NOMO-1 treated with DMSO at 0.1 percent for 48 hours (cell line): ENCODE data around the gene XRN2.

ENCODE experiments used
- DNase-seq: peaks from one replicate; lab custom pipeline; 2025; ENCODE audit not compliant: unreplicated experiment; lab: John Stamatoyannopoulos, UW

Gene XRN2

GRCh38 chr20:21303061-21303871 lies at the start of gene XRN2:
Gene XRN2 (plus strand): TSS chr20:21303331. CDS start chr20:21303399, 68 bp downstream.
- DNase-seq, result peak; percentile 86

DNA sequence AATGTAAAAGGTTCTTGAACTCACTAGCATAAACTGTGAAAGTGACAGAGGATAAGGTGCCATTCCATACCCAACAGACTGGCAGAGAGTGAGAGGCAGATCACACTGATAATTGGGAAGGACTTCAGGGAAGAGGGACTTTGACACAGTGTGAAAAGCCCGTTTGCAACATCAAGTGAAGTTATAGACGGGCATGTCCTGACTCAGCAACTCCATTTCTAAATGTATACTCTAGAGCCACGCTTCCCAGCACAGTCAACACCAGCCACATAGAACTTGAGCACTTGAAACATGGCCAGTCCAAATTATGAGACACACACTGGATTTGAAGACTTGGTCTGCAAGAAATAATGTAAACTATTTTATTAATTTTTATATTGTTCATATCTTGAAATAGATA lies 45.9 kb upstream of the XRN2 start:
- DNase-seq, result no peak

- no peak for DNase-seq
Measured at GRCh38 chr20:21258411-21258810, 44.7 kb upstream of the XRN2 start.

DNA sequence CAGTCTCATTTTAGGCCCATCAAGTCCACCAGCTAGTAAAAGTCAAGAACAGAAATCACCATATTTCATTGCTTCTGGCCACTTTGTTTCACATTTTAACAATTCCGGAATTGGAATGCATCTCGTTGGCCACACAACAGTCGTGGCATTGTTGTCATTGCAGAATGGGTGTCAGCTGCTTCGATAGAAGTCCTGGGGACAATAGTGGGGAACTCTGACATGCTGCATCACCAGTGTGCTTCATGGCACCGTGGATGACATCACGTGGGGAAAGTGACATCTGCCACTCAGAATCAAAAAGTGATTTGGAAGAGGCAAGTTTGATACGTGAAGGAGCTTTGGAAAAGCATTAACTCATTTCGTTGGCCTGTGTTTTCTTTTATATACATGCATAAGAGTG lies 43.8 kb upstream of the XRN2 start:
- no peak for DNase-seq

- no peak for DNase-seq
Measured at GRCh38 chr20:21262812-21263211, 40.3 kb upstream of the XRN2 start.

DNA sequence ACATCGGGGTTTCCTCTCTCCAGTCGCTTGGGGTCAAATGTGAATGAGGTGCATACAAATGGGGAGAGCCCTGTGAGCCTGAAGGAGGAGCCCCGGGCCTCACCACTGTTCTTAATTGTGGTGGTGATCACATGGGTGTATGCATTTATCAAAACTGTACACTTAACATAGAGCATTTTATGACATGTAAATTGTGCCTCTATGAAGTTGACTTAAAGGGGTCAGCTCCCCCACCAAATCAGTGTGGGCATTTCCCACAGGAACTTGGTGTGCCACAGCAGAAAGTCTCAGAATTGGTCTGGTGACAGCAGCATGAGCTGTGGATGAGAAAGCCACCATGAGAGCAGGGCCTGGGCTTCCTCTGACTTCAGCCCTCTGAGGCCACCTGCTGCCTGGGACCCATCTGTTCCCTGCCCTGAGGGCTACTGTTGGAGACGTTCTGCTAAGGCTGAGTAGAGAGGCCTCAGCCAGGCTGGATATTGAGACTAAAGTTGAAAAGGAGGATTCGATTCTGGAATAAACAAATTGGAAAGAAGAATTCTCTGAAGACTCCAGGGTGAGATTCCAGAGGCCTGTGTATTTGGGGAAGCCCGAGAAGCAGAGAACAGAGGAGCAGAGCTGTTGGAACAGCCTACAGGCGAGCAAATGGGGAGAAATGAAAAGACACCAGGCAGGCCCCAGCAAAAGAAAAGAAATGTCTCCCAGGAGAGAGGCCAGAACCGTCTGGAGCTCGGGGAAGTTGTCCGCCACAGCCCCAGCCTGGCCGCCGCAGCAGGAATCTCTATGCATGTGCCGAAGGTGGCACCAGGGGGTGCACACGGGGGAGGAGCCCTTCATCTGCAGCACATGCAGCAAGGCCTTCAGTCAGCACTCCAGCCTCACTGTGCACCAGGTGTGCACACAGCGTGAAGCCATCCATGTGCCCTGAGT lies 37.6 kb upstream of the XRN2 start:
- no peak for DNase-seq

DNA sequence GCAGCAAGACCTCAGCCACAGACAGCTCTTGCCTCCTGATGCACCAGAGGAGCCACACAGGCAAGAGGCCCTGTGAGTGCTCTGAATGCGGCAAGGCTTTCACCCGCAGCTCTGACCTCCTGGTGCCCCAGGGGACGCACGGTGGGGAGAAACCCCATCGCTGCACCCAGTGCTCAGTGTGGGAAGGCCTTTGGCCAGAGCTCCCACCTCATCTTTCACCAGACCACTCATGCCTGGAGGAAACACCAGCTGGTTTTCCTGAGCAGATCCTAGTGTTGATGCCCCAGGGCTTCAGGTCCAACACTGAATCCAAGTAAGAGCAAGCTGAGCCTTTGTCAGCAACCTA lies 37.0 kb upstream of the XRN2 start:
- no peak for DNase-seq

DNA sequence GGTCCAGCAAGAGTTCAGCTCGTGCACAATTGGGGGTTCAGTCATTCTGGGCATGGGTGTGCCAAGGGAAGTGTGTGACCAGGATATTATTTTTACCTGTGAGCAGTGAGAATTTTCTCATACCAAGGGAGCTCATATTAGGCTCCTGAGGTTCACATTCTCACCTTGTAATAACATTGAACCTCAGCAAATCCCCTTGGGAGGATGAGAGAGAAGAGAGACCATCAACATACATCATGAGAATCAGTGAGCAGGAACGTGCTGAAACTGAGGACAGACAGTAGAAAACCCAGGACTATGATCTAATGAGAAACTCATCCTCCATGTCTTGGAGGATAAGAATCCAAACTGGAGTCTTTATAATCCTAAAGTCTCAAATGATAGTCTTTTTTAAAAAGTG lies 33.4 kb upstream of the XRN2 start:
- DNase-seq, result no peak

DNA sequence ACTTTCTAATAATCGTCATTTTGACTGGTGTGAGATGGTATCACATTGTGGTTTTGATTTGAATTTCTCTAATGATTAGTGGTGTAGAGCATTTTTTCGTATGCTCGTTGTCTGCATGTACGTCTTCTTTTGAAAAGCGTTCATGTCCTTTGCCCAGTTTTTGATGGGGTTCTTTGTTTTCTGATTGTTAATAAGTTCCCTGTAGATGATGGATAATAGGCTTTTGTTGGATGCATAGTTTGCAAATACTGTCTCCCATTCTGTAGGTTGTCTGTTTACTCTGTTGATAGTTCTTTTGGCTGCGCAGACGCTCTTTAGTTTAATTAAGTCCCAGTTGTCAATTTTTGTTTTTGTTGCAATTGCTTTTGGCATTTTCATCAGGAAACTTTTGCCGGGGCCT lies 32.3 kb upstream of the XRN2 start:
- no peak for DNase-seq

DNA sequence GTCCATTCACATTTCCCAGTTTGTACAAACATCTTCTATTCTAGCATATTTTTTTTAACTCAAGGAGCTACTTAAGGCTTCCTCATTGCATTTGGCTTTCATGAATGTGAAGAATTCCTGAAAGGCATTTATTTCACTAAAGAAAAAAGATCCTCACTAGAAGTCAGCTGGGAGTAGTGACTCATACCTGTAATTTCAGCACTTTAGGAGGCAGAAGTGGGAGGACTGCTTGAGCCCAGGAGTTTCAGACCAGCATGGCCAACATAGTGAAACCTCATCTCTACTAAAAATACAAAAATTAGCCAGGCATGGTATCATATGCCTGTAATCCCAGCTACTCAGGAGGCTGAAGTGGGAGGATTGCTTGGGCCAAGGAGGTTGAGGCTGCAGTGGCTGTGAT lies 30.9 kb upstream of the XRN2 start:
- no peak for DNase-seq

- DNase-seq, result no peak
Measured at GRCh38 chr20:21272679-21273078, 30.5 kb upstream of the XRN2 start.

GRCh38 chr20:21273755-21274386 lies 29.3 kb upstream of the XRN2 start:
- no peak for DNase-seq

DNA sequence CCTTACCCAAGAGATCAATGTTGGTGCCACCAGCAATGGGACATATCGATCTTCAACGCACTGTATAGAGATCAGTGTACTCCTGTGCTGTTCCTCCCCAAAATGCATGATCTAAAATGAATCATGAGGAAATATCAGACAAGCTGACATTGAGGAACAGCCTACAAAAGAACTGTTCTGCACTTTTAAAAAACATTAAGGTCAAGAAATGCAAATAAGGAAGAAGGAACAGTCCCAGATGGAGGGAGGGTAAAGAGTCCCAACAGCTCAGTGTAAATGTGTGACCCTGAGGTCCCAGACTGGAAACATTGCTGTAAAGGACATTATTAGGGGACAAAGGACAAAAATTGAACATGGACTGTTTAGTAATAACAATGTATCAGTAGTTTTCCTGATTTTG lies 24.3 kb upstream of the XRN2 start:
- DNase-seq, result no peak

- DNase-seq, result no peak
Measured at GRCh38 chr20:21279706-21280521, 23.2 kb upstream of the XRN2 start.

DNA sequence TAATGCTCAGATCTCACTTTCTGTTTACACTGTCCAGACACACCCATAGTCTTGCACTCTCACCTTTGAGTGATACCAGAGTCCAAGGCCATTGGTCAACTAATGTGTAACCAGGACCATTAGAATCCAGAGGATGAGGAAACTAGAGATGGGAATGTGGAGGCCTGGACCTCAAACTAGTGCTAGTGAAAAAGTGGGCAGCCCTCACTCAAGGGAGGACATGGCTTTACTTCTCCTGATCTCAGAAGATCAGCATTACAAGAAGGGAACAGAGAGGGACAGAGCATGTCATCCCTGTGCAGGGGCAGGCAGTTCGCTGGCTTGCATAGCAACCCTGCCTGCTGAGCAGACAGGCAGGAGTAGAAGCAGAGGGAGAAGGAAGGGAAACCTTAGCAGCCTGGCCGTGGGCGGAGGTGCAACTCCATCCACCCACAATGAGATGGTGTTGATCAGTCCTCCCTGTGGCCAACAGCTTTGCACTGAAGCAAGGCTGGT lies 22.6 kb upstream of the XRN2 start:
- no peak for DNase-seq

- DNase-seq, result no peak
Measured at GRCh38 chr20:21286775-21287174, 16.4 kb upstream of the XRN2 start.

DNA sequence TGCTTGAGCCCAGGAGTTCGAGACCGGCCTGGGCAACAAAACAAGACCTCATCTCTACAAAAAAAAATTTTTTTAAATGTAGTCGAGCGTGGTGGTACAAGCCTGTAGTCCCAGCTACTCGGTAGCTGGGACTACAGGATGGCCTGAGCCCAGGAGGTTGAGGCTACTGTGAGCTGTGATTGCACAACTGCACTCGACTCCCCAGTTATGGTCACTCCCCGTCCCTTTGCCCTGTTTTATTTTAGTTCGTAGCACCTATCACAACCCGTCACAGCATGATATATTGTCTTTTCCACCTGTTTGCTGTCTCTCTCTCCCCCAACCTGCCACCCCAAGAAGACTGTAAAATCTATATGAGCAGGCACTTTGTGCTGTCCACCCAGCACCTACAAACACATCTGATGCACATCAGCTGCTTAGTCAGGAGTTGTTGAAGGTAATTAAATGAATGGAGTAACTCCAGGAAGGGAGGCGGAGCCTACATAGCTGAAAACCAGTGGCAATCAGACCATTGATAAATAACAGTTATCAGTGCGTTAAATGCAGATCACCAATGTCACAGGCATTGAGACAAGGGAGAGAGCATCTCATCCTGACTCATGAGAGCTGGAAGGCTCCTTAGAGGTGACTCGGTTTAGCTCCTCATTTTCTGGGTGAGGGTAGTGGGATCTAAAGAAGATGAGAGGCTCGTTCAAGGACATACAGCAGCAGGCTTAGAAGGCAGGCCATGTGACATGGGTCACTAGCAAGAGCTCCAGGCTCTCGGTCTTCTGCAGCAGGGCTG lies 14.4 kb upstream of the XRN2 start:
- no peak for DNase-seq

DNA sequence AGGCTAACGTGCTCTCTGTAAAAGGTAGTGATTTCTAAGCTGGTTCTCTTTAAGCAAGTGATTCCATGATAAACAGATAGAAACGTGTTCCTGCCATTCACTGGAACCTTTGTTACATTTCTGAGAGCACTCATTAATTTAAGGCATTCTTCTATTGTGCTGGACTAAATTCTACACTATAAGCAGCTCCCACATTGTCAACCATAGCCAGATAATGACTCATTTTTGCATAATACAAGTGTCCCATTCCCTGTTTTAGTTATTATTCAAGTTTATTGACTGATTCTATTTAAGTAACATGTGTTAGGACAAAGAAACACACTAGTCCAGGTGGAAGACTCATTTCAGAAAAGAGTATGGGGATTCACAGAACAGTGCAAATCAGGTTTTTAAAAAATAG lies 13.5 kb upstream of the XRN2 start:
- no peak for DNase-seq

- no peak for DNase-seq
Measured at GRCh38 chr20:21291026-21291425, 12.1 kb upstream of the XRN2 start.

GRCh38 chr20:21294755-21295154 lies 8.4 kb upstream of the XRN2 start:
- no peak for DNase-seq
